Activated CD8-positive, alpha-beta memory T cell treated with anti-CD3 and anti-CD28 coated beads for 48 hours (primary cell): ENCODE data around the gene MC1R.
A peak's percentile ranks its signal among the peaks of the same experiment; 100 is the strongest.
"Not testable (repeated sequence)": the region's sequence is repeated elsewhere in the genome, so short reads cannot be mapped to it uniquely, and the experiment has no call there.

Source experiments
- DNase-seq, 3 experiments: peaks; one replicate each; pipeline ENCODE4 v3.0.0-alpha.2; 2020; ENCODE audit warnings: low read depth in 2 of 3, low spot score in 2 of 3

The MC1R gene

DNA sequence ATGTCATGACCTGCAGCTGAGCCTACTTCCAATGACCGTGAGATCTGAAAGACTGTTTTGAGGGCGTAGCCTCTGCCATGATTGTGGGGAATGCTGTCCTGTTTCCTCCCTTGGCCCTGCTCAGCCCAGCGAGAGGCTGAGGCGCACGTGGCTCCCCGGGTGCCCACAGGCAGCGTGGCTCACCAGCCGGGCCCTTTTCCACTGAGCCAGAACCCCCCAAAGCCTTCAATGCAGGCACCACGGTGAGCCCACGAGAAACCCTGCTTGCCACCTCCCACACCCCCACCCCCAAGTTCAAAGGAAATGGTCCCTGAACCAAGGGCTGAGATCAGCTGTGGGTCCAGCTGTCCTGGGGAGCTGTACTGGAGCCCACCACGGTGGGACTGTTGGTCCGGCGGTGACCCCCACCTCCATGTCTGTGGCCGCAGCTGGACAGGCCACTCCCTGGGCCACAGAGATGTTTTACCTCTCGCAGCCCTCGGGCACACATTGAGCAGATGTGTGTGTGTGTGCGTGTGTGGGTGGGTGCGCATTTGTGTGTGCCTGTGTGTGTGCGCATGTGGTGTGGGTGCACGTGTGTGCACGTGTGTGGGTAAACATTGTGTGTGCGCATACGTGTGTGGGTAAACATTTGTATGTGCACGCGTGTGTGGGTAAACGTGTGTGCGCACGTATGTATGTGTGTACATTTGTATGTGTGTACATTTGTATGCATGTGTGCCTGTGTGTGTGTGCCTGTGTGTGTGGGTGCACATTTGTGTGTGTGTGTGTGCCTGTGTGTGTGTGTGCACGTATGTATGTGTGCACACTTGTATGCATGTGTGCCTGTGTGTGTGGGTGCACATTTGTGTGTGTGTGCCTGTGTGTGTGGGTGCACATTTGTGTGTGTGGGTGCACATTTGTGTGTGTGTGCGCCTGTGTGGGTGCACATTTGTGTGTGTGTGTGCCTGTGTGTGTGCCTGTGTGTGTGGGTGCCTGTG, 5.0 kb upstream of the MC1R start:
- DNase-seq: no peak

GRCh38 chr16:89914642-89915285, 3.9 kb upstream of the MC1R start:
- DNase-seq: not testable (repeated sequence)

DNA sequence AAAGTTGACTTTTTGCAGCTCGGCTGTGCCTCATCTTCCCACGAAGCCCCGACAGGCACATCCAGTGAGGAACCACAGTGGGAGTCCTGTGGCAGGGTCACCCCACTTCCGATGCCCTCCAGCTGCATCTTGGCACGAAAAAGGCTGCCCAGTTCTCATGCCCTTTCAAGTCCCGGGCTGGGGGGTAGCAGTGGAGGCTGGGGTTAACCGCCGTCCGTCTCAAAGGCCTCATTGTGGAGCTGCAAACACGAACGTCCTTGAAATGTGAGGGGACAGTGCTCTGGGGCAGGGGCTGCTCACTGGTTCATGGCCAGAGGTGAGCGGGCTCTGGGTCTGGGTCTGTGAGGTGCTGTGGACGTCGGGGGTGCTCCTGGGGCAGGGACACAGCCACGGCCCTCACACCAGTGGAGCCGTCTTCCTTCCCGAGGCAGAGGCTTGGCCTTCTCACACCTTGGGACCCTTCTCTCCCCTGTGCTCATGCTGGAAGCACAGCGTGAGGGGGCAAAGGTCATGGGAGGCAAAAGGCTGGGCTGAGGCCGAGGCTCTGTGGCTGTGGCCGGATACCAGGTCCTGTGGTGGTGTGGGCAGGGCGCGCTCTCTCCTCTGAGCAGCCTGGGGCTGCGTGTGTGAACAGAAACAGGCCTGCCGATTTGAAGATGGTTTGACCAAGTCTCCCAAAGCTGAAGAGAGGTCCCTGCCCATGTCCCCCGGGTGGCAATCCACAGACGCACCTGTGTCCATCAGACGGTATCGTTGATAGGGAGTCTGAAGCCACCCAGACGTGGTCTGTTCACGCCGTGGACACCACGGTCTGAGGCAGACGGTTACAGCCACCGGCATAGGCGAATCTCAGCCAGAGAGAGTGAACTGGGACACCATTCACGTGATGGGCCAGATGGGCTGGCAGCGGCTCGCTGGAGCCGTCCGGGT, 3.1 kb upstream of the MC1R start:
- DNase-seq: no peak

- DNase-seq: peak; percentile 61 to 73 (median 65)
These were observed 749 bp upstream of the MC1R start for GRCh38 chr16:89917773-89918452.

DNA sequence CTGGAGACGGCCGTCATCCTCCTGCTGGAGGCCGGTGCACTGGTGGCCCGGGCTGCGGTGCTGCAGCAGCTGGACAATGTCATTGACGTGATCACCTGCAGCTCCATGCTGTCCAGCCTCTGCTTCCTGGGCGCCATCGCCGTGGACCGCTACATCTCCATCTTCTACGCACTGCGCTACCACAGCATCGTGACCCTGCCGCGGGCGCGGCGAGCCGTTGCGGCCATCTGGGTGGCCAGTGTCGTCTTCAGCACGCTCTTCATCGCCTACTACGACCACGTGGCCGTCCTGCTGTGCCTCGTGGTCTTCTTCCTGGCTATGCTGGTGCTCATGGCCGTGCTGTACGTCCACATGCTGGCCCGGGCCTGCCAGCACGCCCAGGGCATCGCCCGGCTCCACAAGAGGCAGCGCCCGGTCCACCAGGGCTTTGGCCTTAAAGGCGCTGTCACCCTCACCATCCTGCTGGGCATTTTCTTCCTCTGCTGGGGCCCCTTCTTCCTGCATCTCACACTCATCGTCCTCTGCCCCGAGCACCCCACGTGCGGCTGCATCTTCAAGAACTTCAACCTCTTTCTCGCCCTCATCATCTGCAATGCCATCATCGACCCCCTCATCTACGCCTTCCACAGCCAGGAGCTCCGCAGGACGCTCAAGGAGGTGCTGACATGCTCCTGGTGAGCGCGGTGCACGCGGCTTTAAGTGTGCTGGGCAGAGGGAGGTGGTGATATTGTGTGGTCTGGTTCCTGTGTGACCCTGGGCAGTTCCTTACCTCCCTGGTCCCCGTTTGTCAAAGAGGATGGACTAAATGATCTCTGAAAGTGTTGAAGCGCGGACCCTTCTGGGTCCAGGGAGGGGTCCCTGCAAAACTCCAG, 1.1 kb downstream of the MC1R start:
- no peak for DNase-seq

DNA sequence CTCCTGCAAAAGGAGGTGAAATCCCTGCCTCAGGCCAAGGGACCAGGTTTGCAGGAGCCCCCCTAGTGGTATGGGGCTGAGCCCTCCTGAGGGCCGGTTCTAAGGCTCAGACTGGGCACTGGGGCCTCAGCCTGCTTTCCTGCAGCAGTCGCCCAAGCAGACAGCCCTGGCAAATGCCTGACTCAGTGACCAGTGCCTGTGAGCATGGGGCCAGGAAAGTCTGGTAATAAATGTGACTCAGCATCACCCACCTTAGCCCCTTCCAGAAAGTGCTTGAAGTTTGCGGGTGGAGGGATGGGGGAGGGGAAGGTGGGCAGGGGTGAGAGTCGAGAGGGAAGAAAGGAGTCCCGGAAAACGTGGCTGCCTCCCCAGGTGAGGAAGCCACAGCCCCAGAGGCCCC, 2.1 kb downstream of the MC1R start:
- DNase-seq: no peak

GRCh38 chr16:89921131-89921701, 2.6 kb downstream of the MC1R start:
- DNase-seq: no peak

- no peak for DNase-seq
These were observed 3.2 kb downstream of the MC1R start for GRCh38 chr16:89921702-89922476.

- DNase-seq: no peak
These were observed 3.8 kb downstream of the MC1R start for GRCh38 chr16:89922477-89922883.

DNA sequence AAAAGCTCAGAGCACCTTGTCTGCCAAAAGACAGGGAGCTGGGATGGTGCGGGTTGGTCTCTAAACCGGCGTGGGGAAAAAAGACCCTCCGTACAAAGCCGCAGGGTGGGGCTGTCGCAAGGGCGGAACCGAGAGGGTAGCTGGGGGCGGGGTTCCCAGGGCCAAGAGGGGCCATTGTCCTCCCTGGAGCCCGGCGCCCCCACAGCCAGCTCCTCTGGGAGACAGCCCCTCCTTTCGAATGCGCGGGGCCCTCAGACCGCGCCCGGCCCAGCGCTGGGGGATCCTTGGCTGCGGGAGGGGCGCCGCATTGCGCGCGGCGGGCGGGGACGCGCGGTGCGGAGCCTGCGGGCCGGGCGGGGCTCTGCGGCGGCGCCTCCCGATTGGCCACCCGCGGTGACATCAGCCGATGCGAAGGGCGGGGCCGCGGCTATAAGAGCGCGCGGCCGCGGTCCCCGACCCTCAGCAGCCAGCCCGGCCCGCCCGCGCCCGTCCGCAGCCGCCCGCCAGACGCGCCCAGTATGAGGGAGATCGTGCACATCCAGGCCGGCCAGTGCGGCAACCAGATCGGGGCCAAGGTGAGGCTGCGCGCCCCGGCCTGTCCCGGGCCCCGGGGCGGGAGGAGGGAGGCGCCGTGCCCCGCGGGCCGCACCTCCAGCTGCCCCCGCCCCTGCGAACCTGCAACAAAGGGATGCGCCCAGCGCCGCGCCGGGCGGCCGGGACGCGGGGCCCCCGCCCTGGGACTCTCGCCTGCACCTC, 4.4 kb downstream of the MC1R start, which contains the start of gene TUBB3:
TUBB3 (plus strand) TSS at position 459 of the 756 bp plus-strand sequence; CDS start at position 519, 60 bp downstream.
- no peak for DNase-seq

DNA sequence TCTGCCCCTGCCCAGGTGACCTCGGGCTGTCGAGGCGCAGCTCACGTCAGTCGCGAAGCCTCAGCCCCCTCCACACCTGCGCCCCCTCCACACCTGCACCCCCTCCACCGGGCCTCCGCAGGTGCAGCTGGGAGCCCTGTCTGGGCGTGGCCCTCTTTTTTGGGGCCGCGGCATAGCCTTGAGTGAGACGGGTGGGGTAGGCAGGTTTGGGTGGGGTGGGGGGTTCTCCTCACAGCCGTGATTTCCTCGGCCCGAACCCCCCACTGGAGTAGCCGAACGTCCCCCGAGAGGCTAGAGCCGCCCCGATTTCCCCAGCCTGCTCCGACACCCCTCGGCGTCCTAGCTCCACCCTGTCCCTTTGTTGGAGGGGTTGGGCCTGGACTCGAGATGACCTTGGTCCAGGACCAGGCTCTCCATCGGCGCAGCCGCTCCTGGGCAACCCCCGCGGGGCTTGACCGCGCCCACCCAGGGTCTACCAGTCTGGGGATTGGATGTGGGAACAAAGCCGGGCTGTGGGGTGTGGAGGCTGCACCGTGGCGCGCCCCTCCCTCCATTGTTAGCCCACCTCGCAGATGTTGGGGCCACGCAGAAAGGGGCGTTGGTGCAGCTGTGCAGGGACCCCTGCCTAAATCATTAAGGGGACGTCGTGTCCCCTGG, 5.1 kb downstream of the MC1R start:
- DNase-seq: no peak

GRCh38 chr16:89924297-89924924, 5.7 kb downstream of the MC1R start:
- DNase-seq: no peak

DNA sequence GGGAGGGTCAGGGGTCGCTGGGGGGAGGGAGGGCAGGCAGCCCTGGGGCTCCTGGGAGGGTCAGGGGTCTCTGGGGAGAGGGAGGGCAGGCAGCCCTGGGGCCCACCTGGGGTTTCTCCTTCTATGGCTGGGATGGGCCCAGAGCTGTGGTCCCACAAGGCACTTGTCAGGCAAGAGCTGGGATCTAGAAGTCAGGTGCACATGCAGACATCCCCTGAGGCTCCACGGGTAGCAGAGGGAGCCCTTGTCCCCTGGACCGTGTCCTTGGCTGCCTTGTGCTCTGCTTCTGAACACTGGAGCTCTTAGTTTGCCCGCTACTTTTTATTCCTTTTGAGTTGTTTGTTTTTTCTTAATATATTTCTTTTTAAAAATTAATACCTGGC, 6.3 kb downstream of the MC1R start:
- DNase-seq: no peak

GRCh38 chr16:89925596-89926079, 7.0 kb downstream of the MC1R start:
- DNase-seq: no peak

DNA sequence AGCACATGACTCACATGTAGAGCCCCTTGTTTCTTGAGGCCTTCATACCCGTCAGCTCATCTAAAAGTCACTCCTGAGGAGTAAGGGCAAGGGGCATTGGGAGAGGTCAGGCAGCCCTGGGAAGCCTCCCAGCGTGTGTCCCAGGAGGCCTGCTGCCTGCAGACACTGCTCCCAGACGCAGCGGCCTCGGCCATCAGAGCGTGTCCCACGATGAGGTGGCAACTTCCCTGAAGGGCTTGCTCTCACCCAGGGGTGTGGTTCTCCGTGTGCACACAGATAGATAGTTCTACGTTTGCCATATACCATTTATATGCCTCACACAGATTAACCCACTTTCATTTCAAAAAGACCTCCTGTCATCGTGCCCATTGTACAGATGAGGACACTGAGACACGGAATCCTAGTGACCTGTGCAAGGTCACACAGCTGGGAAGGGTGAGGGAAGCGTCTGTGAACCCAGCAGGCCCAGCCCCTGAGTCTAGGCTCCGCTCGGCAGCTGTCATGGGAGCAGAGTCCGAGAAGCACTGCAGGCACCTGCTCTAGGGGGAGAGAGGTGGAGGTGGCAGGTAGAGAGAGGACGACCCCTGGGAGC, 12.7 kb downstream of the MC1R start:
- no peak for DNase-seq

- DNase-seq: no peak
These were observed 13.3 kb downstream of the MC1R start for GRCh38 chr16:89931964-89932363.
